HG03108 (cell line): ENCODE data around the gene LRRC49.

ENCODE experiments used
- ATAC-seq: cut with Tn5 transposase; IDR thresholded peaks from one replicate; pipeline ENCODE4 v1.9.1; 2021; ENCODE audit warnings: moderate library complexity; ENCODE audit not compliant: unreplicated experiment

LRRC49 gene

DNA sequence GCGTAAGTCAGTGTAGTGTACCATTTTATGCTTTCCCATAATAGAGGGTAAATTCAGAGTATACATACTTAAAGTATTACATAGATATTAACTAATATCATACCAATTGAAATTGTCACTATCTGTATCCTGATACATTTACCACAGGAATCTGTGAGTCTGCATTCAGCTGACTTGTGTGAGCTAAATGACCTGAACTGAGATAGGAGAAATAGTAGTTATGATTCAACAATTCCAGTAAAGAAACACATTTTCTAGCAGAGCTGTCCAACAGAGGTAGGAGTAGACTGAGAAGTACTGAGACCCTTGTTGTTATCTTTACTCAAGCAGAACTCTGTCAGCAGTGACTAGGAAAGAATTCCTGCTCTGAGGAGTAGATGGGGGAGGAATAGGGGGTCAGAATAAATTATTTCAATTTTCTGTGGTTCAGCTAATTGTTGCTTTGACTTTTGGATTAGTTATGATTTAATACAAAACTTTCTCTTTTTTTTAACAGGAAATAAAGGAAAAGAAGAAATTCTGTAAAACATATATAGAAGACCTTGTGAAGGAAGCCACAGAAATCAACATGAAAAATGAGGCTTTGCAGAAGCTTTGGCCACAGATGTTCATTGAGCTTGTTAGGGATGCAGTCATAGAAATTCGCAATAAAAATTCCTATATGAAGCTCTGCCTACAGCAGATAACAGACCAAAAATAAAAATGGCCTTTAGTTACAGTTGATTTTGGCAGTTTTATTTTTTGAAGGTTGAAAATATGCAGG, 156.5 kb downstream of the LRRC49 start:
- no peak for ATAC-seq

DNA sequence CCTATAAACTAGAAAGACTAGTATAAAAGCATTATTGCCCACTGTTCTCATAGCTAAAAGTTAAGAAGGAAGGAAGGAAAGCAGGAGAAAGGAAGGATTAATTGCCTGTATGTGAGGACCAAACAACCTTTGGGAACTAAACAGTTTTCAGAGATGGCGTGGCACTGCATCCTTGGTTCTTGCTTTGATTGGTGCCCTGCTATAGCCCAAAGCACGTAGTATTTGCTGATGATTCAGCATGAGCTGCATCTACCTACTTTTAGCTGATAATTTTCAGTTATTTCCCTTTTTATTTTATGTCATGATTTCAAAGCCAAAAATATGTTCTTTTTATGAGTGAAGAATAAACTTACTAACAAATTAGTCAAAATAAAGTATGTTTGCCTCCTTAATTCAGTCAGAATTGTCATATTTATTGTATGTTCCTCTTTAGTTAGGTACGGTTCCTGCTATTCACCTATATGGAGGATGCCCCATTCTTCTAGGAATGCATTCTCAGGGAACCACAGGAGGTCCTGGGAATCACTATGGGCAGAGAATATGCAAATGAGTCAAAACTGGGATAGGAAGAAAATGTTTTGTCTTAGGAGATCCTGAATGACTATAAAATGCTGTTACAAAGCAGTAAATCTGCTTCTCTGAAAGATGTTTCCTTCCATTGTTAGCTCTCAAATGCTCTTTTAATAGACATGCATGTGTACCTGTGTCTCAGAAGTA, 157.2 kb downstream of the LRRC49 start:
- no peak for ATAC-seq

DNA sequence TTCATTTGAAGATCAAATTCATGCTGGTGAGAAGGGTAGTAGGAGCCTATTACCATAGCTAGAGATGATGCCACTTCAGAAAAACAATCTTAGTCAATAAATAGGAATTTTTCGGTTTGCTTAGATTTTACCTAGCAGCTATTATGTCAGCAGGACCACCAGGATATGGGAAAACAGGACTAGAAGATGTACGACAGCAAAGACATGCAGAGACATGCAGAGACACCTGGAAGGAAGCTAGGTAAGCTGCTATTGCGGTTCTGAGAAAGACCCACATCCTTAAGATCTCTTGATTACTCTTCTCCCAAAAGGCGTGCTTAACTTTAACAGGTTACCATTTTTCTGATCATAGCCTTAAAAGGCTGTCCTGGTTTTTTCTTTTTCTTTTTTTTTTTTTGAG, 157.8 kb downstream of the LRRC49 start:
- ATAC-seq, result no peak

DNA sequence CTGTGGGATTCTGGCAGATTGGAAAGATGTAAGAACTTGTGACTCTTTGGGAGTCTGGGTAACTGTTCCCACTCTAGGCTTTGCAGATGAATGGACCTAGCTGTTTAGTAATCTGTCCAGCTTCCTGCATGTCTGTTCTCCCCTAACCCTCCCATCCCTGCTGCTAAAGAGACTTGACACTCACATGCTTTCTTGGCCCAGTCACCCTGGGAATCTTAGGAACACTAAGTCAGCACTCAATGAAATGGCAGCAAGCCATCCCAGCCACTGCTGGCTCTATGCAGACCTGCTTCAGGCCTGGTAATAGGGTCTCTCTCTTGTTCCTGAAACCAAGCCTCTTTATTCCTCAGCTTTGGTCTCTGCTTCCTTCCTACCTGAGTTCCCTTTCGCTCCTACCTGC, 158.9 kb downstream of the LRRC49 start:
- no peak for ATAC-seq

GRCh38 chr15:71052356-71052755, 159.7 kb downstream of the LRRC49 start:
- no peak for ATAC-seq

DNA sequence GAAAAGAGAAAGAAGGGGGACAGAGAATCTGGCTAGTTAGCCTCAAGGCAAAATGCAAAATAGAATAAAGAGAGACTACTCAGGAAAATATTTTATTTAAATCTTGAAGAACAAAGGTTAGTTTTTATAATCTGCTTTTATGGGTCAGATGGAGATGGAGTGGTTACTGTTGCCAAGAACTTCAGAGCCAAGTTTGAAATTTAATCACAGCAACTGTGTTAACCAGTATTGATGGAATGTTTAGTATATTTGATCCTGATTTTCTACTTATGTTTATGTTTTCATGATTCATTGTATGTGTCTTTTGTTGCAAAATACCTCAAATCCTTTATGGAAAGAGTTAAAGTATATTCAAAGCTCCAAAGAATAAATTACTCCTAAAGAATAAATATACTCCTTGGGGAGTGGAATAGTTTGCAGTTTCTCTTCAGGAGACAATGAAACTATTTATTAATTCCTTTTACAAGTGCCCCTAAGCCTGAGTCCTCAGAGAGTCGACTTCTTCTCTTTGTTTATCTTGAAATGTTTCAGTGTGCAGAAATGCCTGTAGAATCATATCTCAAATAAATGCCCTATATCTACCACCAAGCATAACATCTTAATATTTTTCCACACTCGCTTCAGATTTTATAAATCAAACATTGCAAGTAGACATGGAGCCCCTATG, 161.8 kb downstream of the LRRC49 start:
- ATAC-seq, result no peak

- no peak for ATAC-seq
Observed at GRCh38 chr15:71055461-71055860, 162.8 kb downstream of the LRRC49 start.

DNA sequence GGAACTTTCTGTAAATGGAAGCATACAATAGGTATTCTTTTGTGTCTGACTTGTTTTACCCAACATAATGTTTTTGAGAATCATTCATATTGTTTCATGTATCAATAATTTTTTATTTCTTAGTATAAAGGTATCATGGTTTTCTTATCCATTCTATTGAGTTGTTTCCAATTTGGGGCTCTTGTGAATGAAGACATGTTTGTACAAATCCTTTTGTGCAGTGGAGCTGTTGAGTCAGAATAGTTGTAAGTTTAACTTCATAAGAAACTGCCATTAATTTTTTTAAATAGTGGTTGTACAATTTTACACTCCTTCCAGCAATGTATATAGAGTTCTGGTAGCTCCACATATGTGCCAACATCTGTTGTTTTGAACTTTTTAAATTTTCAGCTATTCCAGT, 163.5 kb downstream of the LRRC49 start:
- no peak for ATAC-seq

DNA sequence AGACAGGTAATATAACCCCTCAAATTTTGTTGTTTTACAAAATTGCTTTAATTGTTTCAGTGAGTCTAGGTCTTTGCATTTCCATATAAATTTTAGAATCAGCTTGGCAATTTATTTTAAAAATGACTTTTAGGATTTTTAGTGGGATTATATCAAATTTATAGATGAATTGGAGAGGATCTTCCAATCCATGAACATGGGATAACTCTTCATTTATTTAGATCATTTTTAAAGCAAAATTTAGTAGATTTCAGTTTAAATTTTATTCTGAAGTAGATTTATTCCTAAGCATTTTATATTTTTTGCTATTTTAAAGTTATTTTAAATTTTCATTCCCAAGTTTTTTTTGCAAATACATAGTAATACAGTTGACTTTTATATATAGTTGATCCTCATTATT, 164.5 kb downstream of the LRRC49 start:
- no peak for ATAC-seq

DNA sequence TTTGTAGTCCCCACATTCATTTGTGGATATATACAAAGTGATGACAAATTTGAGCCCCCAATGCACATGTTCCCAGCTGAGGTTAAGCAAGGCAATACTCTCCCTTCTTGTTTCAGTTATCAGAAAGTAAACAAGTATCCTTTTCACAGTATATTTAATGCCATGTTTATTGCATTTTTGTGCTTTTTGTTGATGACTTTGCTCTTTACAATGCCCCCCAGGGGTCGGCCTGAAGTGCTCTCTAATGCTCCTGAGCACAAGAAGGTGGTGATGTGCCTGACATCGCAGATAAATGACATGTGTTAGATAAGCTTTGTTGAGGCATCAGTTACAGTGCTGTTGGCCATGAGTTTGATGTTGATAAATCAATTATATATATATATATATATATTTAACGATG, 165.0 kb downstream of the LRRC49 start:
- ATAC-seq, result no peak

GRCh38 chr15:71060983-71061382, 168.4 kb downstream of the LRRC49 start:
- ATAC-seq, result no peak

- no peak for ATAC-seq
Observed at GRCh38 chr15:71066983-71067382, 174.4 kb downstream of the LRRC49 start.

GRCh38 chr15:71069693-71070092, 177.1 kb downstream of the LRRC49 start:
- no peak for ATAC-seq

- no peak for ATAC-seq
Observed at GRCh38 chr15:71071529-71071928, 178.9 kb downstream of the LRRC49 start.

- ATAC-seq, result no peak
Observed at GRCh38 chr15:71072423-71072822, 179.8 kb downstream of the LRRC49 start.

DNA sequence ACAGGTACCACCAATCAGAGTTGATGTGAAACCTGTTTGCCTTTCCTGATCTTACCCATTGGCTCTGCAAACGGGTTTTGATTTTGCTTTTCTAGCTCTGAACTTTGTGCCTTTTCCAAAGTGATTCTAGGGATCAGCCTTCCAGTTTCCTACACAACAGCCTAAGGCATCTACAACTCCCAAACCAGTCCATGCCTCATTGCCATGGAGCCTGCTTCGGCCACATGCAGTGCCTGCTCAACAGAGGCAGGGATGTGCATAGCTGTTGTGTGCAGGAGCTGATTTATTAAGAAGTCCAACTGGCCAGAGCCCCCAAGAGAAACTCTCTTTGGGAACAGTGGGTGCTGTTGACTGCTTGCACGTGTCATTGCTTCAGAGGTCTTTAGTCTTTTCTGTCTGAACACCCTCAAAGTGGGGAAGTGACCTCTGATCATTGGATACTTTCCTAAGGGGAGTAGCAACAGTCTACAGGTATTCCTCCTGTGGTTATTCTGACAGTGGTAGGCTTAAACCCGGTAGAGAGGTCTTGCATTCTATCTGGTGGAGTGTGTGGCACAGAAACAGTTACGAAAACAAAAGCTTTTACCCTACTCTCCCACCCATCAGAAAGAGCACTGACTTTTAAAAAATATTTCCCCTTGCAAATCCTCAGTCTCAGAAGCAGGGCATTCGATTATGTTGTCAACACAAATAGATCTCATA, 186.0 kb downstream of the LRRC49 start:
- no peak for ATAC-seq

- no peak for ATAC-seq
Observed at GRCh38 chr15:71079208-71080044, 186.8 kb downstream of the LRRC49 start.

GRCh38 chr15:71080166-71080565, 187.5 kb downstream of the LRRC49 start:
- ATAC-seq, result no peak

DNA sequence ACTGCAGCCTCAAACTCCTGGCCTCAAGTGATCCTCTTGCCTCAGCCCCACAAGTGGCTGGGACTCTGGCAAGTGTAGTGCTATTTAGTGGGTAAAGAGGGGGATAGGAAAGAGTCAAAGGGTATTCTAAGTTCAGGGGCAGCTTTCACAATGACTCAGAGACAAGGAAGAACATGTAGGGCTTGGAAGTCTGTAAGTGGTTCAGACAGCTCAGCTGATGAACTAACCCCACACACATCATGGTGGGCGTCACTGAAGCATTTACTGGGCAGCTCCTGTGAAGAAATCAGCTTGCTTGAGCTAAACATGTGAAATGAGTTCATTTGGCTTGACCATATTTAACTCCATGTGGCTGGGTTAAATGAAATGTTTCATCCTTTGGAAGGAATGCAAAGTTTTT, 188.1 kb downstream of the LRRC49 start:
- no peak for ATAC-seq

- no peak for ATAC-seq
Observed at GRCh38 chr15:71082803-71083202, 190.2 kb downstream of the LRRC49 start.

GRCh38 chr15:71083349-71083748, 190.7 kb downstream of the LRRC49 start:
- ATAC-seq, result no peak
